HG03575 (cell line): Measurements from ENCODE around the gene VPS8.

ENCODE experiments used
- ATAC-seq: cut with Tn5 transposase; IDR thresholded peaks from one replicate; pipeline ENCODE4 v1.9.1; 2021; ENCODE audit not compliant: unreplicated experiment, insufficient number of reproducible peaks, low FRiP score; ENCODE audit errors: extremely low read depth

VPS8 gene

GRCh38 chr3:184842433-184842832 lies 30.5 kb downstream of the VPS8 start:
- ATAC-seq, result no peak

- ATAC-seq, result no peak
Measured at GRCh38 chr3:184845819-184846218, 33.9 kb downstream of the VPS8 start.

GRCh38 chr3:184846496-184846895 lies 34.5 kb downstream of the VPS8 start:
- ATAC-seq, result no peak

GRCh38 chr3:184848934-184849333 lies 37.0 kb downstream of the VPS8 start:
- no peak for ATAC-seq

- ATAC-seq, result no peak
Measured at GRCh38 chr3:184850201-184850600, 38.2 kb downstream of the VPS8 start.

GRCh38 chr3:184857099-184857498 lies 45.1 kb downstream of the VPS8 start:
- ATAC-seq, result no peak

GRCh38 chr3:184864000-184864399 lies 52.0 kb downstream of the VPS8 start:
- ATAC-seq, result no peak

- ATAC-seq, result no peak
Measured at GRCh38 chr3:184868477-184868876, 56.5 kb downstream of the VPS8 start.

GRCh38 chr3:184872200-184872599 lies 60.2 kb downstream of the VPS8 start:
- no peak for ATAC-seq

GRCh38 chr3:184873141-184873540 lies 61.2 kb downstream of the VPS8 start:
- no peak for ATAC-seq

- ATAC-seq, result no peak
Measured at GRCh38 chr3:184874709-184875644, 63.0 kb downstream of the VPS8 start.

- no peak for ATAC-seq
Measured at GRCh38 chr3:184880276-184881019, 68.5 kb downstream of the VPS8 start.

- peak; percentile 69 for ATAC-seq
Measured at GRCh38 chr3:184884359-184885017, 72.5 kb downstream of the VPS8 start.

- no peak for ATAC-seq
Measured at GRCh38 chr3:184885112-184885511, 73.1 kb downstream of the VPS8 start.

- no peak for ATAC-seq
Measured at GRCh38 chr3:184887574-184887973, 75.6 kb downstream of the VPS8 start.

GRCh38 chr3:184889312-184889904 lies 77.4 kb downstream of the VPS8 start:
- no peak for ATAC-seq

- no peak for ATAC-seq
Measured at GRCh38 chr3:184894051-184894450, 82.1 kb downstream of the VPS8 start.

- ATAC-seq, result no peak
Measured at GRCh38 chr3:184895350-184895749, 83.4 kb downstream of the VPS8 start.

GRCh38 chr3:184896336-184896735 lies 84.4 kb downstream of the VPS8 start:
- no peak for ATAC-seq
